NCI-H146 treated with DMSO at 0.1 percent for 48 hours (cell line): ENCODE results near the gene GREB1L.
A peak's percentile ranks its signal among the peaks of the same experiment; 100 is the strongest.
"Not testable (repeated sequence)": the region's sequence is repeated elsewhere in the genome, so short reads cannot be mapped to it uniquely, and the experiment has no call there.

ENCODE experiments used
- DNase-seq: peaks from one replicate; lab custom pipeline; 2025; ENCODE audit not compliant: unreplicated experiment; lab: John Stamatoyannopoulos, UW

Gene GREB1L

DNA sequence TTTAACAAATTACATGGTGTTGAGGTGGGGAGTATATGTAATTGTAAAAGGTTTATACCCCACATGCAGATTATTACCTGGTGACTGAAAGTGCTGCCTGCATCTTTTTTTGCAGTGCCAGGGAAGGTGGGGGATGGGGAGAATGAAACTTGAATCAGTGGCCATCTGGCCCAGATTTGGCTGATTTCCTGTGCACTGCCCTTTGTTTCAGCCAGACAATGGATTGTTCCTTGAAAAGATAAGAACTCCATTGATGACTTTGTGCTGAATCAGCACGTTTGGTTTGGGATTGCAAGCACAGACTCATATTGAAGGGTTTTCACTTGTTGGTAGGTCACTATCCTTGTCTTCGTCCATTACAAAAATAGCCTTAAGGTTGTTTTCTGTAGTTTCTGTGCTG lies 20.9 kb downstream of the GREB1L start:
- no peak for DNase-seq

DNA sequence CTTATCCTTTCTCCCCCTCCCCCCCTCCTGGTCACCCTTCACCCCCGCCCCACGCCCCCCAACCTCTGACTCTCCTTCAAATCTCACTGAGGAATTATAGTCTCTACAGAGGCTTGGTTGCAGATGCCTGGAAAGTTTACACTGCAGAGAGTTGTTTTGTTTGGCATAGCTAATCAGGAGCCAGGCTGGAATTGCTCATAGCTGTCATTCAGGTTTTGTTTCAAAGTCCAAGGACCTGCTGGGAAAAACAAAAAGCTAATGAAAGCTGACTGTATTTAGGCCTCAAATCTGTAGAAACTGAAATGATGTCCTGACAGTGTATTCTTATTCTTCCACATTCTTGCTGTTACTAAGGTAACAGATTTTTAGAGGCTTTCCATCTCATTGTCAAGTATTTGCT lies 22.6 kb downstream of the GREB1L start:
- peak; percentile 33 for DNase-seq

DNA sequence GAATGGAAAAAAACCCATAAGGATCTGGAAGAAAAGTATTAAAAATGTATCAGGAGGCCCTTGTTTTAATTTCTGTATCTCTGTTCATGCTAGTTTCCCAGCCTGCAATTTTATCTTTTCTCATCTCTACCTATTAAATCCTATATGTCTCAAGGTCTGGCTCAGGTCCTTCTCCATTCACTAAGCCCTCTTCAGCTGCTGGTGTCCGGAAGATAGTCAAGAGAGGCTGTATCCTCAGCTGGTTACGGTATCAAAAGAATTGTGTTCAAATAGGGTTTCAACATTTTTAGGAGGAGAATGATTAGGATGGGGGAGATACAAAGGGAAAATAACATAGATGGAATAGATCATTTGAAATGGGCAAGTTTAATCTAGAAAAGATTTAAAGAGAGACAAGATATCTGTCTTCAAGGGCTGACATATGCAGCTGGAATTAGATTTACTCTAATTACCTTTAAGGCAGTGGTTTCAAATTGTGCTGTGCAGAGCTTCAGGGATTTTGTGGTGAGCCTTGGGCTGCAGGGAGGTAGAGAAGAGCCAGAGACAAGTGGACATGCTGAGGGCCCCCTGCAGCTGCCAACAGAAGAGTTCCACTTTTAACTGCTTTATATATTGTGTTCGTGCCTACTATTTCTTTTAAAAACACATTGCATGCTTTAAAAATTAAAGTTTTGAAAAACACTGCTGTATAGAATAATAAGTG lies 24.1 kb downstream of the GREB1L start:
- DNase-seq = no peak

DNA sequence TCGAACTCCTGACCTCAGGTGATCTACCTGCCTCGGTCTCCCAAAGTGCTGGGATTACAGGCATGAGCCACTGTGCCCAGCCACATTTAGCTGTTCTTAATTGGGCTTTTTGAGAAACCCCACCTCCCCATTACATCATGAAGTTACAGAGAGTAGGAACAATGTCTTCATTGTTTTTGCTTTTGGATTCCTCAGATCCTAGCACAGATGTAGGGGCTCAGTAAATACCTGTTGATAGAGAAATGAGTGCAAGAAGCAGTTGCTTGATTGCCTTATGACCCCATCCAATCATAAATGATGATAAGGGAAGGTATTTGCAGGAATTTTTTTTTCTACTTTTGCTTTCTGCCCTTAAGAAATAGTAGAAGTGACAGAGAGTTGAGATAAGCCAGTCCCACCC lies 25.4 kb downstream of the GREB1L start:
- DNase-seq = no peak

DNA sequence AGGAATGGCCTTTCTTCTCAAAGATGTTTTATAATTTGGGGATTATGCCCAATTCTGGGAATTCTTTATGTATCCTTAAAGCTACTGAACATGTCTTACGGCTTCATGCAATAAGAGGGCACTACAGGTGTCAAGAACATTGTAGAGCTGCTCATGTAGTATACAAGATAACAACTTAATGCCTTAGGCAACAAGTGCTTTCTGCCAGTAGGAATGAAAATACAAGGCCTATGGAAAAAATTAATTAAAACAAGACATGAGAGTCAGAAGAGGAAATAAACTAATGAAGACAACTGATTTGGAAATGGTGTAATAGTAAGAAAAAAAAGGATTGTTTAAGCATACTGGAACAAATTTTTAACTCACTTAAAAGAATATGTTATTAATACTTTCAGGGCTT lies 27.3 kb downstream of the GREB1L start:
- no peak for DNase-seq

DNA sequence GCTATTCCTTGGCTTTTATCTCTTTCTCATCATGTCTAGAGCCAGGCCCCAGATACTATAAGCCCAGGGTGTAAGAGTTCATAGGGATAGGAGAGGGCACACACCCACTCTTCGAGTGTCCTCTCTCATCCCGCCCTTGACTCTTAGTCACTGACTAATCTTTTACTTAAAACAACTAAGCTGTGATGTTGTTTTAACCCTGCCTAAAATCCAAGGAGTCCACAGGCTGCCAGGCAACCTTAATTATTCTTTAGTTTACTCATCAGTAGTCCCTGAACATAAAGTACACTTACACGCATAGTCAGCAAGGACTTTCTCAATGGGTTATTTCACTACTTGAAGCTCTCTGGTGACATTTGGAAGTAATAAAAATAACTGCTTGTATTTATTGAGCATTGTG lies 28.4 kb downstream of the GREB1L start:
- DNase-seq = no peak

DNA sequence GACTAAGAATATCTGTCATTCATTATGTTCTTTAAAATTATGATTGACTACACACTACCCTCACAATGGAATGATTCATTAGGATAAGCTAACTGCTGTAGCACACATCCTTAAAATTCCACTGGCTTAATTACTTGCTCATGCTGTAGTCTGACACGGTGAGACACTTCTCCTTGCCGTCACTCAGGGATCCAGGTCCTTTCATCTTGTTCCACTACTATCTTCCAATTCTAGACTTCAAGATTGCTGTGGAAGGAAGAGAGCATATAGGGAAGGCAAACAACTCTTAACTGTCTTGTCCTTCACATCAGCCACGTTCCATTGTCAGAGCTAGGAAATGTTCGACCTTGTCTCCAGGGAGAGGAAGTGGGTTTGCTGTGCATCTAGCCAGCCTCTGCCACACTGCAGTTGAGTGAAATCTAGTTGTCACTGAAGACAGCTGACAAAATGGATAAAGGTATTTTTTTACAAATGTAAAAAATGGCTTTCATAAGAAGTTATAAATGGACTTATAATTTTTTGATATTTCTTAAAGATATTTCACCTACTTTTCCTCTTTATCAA lies 30.1 kb downstream of the GREB1L start:
- no peak for DNase-seq

DNA sequence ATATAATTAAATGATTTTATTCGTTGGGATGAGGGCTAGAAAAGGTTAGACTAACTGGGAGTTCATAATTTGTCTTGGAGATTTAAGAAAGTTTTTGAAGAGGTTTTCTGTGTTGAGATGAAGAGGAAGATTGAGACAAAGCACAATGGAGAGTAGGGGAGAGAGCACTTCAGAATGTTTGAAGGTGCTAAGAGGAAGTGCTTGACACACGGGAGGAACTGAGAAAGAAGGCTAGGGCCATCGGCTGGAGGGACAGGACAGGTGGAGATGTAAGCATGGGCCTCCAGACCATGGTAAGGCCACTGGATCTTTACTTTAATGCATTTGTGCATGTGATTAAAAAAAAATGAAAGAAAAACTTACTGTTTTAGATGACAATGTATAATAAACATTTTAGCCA lies 31.5 kb downstream of the GREB1L start:
- no peak for DNase-seq

DNA sequence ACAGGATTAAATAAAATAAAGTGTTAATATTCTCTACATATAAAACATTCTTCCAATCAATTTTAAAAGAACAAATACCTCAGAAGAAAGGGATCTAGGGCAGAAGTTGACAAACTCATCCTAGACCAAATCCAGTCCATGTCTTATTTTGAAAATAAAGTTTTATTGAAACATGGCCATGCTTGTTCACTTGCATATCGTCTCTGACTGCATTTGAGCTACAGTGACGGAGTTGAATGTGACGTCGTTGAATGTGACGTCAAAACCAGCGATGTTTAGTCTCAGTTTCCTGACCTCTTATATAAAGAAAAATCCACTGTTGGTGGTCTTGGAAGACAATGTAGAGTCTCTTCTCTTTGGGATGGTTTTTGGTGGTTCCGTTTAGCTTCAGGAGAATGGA lies 33.6 kb downstream of the GREB1L start:
- DNase-seq = no peak

DNA sequence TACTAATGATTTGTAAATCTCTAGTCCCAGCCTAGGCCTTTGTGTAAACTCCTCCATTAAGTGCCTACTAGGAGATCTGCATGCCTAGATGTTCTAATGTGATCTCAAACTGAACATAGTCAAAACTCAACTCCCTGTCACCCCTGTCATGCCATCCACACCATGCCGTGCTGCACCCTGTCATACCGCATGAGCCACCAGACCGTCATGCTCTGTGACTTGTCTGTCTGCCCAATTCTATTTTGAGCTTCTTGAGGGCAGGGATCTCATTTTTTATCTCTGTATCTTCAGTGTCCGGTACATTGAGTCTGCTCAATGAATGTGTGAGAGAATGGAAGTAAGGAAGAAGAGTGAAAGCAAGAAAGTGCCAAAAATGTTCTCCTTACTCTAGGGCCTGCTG lies 35.5 kb downstream of the GREB1L start:
- no peak for DNase-seq

DNA sequence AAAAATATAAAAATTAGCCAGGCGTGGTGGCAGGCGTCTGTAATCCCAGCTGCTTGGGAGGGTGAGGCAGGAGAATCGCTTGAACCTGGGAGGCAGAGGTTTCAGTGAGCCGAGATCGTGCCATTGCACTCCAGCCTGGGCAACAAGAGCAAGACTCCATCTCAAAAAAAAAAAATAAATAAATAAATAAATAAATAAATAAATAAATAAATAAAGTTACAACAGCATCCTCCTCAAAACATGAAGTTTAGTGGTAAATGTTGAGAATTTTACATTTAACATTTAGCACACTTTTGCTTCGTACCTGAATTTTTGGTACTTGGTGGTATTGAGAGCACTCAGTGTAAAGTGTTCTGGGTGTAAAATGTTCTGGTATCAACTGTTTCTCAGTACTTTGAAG lies 36.2 kb downstream of the GREB1L start:
- DNase-seq = not testable (repeated sequence)

DNA sequence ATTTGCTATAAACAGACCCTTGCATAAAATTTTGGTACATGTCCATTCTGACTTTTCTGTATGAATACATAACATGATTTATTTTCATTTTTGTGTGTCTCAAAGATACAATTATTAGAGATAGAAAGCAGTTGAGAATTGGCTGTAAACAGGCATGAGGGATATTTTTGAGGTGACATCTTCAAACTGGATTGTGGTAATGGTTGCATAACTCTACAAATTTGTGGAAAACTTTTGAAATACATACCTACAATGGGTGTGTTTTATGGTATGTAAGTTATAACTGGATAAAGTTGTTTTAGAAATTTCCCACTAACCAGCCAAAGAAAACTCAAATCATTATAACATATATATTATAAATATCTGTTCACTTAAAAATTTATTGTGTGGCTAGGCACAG lies 39.6 kb downstream of the GREB1L start:
- no peak for DNase-seq

DNA sequence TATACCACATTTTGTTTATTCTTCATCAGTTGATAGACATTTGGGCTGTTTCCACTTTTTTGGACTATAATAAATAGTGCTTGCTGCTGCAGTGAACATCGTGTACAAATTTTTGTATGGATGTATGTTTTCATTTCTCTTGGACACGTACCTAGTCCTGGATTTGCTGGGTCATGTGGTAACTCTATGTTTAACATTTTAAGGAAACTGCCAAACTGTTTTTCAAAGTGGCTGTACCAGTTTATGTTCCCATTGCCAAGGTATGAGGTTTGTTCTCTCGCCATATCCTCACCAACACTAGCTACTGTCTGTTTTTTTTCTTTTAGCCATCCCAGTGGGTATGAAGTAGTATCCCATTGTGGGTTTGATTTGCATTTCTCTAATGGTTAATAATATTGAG lies 42.5 kb downstream of the GREB1L start:
- no peak for DNase-seq

DNA sequence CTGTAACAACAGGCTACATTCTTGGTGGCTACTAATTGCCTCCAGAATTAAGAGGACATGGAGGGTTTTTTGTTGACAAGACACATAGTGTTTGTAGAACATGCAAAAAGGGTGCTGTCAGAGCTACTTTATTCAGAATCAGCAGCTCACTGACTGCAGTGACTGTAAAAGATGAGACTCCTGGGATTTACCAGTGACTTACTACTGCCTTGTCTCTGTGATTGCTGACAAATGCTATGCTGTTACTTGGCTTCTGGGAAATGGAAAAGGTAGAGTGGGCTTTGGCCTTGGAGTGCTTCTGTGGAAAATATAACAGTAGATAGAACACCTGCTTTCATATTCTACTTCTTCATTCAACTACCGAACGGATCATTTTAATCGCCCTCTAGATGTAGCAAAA lies 47.8 kb downstream of the GREB1L start:
- DNase-seq = no peak

DNA sequence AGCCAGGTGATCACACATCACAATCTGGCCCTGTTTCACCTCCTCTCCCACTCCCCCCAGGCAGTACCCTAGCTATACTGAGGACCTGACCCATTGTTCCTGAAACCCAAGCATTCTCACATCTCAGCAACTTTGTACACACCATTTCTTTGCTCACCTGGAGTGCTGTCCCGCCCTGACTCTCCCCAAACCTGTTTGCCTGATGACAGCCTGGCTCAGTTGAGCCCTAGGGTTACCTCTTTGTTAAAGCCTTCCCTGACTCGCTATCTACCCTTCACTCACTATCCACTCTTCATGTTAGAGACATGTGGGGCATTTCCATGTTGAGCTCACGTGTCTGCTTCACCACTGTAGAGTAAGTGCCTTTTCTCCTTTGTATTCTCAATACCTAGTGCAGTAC lies 49.1 kb downstream of the GREB1L start:
- no peak for DNase-seq

DNA sequence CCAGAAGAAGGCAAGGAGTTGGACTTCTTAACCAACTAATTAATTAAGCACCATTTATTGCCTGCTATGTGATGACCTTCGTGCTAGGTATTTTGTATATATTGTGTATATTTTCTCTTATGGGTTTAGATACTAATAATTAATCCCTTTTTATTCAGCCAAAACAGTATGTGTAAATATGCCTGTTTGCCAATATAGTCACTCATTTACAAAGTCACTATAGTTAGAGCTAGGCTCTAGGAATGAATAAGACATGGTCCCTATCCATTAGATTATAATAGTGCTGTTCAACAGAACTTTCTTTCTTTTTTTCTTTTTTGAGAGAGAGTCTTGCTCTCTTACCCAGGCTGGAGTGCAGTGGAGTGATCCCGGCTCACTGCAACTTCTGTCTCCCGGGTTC lies 51.4 kb downstream of the GREB1L start:
- DNase-seq = no peak

DNA sequence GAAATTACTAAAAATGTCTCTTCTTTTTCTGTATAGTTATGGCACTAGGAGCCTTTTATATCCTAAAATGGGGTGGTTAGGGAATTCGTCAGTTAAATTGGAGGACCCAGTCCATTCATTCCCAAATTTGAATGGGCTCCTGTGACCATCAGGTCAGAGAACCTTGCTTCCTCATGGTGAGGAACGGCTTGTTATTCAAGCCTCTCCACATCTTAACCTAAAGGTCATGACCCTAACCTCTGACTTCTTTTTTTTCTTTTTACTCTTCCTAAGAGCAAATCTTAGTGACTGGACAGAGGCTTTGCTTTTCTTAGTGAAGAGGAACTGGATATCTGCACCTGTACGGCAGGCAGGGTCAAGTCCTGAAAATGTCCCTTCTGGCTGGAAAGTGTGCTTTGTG lies 53.1 kb downstream of the GREB1L start:
- no peak for DNase-seq

DNA sequence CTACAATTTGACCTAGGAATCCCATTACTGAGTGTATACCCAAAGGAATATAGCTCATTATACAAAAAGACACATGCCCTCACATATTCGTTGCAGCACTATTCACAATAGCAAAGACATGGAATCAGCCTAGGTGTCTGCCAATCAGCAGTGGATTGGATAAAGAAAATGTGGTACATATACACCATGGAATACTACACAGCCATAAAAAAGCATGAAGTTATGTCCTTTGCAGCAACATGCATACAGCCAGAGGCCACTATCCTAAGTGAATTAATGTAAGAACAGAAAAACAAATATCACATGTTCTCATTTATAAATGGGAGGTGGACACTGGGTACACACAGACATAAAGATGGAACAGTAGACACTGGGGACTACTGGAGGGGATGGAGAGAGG lies 54.0 kb downstream of the GREB1L start:
- no peak for DNase-seq

DNA sequence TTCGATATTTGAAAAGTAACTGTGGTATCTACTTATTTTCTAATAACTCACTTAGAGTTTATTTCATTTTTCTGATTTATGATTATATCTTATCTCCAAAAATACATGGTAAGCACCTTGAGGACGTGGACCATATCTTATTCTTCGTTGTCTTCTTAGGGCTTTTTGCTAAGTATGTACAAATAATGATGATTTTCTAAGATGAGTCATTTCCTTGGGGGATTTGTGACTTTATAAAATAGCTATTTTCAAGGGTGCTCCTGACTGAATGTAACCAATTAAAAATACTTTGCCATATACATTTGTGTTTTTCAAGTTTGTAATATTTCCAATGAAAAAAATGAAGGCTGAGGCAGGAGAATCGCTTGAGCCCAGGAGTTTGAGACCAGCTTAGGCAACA lies 56.3 kb downstream of the GREB1L start:
- DNase-seq = no peak

DNA sequence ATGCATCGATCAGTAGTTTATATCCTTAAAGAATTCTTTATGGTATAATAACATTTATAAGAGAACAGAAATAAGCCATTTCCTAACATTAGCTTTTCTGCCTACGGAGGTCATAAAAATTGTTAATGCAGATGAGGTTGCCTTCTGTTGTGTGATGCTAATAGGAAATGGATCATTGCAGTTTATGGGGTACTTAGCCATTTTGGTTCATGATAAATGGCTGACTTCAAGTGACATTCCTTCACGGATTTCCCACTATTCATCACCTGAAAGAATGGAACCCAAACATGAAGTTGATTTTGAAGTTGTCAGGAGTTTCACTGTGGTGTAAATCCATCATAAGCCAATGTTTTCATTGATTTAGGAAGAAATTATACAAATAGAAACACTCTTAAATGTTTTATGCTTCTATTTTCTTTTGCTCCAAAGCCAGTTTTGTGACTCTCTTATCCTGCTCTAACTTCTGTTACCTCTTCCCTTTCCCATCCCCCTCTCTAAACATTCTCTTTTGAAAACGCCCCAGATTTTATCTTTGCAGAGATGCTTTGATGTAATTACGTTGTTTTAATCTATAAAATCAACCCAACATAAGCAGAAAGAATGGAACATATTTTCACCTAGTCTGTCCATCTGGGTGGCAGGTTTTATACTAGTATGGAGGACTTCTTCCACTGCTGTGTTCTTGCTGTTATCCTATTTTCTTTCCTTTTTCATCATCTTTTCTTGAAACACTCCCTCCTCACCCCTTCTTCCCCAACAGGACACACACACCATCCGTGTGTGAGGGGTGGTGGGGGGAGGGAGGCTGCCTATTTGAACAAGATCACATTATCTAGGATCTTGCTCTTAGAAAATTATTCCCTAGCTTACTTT lies 58.2 kb downstream of the GREB1L start:
- no peak for DNase-seq

DNA sequence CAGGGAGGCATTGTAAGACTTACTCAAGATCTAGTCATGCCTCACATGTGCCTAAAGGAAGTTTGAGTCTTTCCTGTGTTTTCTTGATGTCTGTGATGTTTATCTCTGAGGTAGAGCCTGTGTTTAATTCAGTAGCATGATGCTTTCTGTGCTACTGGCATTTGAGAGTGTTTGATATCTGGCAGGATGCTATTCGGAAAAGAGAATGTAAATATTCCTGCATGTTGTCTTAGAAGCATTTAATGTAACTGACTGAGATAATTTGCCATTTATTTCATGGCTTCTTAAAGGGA lies 58.8 kb downstream of the GREB1L start:
- DNase-seq = no peak

DNA sequence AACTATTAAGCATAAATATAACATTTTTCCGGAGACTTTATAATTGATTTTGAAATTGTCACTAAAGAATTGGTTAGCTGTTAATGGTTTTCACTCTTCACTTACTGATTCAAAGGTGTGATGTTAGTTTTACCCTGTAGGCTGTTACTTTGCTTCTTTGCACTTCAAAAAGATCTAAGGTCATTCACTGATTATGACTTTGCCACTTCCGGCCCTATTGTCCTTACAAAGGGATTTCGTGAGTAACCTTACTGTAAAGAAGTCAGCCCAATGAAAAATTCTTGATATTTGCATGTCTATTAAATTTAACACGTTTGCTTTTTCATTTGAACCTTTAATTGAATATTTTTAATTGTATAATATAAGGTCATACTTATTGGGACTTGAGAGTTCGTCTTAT lies 61.4 kb downstream of the GREB1L start:
- DNase-seq = no peak

DNA sequence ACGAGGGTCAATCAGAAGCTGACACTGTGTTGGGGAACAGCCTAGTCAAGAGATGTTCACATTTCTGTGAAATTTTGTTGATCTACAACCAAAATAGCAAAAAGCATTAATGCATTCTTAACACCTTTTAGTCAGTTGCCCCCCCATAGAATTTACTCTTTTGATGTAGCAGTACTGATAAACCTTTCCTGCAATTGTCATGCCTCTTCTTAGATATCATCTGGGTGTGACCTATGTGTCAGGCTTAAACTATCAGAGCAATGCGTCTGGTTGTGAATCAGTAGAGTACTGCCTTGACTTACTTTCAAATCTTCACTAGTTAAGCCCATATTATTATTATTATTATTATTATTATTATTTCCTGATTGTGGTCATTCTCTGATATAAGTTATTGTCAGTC lies 61.9 kb downstream of the GREB1L start:
- DNase-seq = no peak
